ENCODE results near the gene SLC12A8.

SLC12A8 gene

DNA sequence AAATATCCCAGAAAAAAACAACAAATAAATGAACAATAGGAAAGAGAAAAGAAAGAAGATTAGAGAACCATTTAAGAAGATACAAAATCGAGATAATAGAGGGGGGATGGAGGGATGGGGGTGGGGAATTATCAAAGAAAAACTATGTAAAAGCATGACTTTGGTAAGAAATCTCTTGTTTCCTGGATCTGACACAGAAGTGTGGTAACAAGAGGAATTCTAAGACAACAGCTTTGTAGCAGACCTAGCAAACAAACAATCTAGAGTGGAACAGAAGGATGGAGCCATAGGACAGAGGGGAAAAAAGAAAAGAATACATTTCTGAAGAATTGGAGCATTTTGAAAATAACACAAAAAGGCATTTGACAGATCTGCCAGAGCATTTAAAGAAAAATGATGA, 107.4 kb downstream of the SLC12A8 start:
- no peak overlapping the region for H3K4me3 ChIP-seq (replicated peaks; ENCODE audit: low read depth, low read length)
- DNase-seq (ENCODE audit: extremely low read depth, low read depth): no peak
- TF ChIP-seq, protein P1, sequence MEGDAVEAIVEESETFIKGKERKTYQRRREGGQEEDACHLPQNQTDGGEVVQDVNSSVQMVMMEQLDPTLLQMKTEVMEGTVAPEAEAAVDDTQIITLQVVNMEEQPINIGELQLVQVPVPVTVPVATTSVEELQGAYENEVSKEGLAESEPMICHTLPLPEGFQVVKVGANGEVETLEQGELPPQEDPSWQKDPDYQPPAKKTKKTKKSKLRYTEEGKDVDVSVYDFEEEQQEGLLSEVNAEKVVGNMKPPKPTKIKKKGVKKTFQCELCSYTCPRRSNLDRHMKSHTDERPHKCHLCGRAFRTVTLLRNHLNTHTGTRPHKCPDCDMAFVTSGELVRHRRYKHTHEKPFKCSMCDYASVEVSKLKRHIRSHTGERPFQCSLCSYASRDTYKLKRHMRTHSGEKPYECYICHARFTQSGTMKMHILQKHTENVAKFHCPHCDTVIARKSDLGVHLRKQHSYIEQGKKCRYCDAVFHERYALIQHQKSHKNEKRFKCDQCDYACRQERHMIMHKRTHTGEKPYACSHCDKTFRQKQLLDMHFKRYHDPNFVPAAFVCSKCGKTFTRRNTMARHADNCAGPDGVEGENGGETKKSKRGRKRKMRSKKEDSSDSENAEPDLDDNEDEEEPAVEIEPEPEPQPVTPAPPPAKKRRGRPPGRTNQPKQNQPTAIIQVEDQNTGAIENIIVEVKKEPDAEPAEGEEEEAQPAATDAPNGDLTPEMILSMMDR (IDR thresholded peaks at IDR 0.05; ENCODE audit: low read depth, low read length, missing control alignments): no peak

DNA sequence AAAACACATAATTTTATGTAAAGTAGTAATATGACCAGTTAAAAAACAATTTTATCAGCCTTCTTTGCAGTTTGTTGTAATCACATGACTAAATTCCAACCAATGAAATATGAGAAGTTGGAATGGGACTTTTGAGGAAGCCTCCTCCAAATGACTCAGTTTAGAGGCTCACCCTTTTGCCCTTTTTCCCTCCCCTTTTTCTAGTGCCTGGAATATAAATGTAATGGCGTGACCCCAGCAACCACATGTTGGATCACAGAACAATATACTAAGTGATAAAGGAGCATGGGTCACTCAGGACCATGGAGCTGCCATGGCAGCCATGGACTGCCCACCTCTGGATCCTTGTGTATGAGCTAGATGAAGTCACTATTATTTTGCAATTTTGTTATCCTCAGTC, 107.9 kb downstream of the SLC12A8 start:
- DNase-seq (ENCODE audit: extremely low read depth, low read depth): no peak
- no peak overlapping the region for H3K4me3 ChIP-seq (replicated peaks; ENCODE audit: low read depth, low read length)
- TF ChIP-seq, protein P1 (IDR thresholded peaks at IDR 0.05; ENCODE audit: low read depth, low read length, missing control alignments): no peak

DNA sequence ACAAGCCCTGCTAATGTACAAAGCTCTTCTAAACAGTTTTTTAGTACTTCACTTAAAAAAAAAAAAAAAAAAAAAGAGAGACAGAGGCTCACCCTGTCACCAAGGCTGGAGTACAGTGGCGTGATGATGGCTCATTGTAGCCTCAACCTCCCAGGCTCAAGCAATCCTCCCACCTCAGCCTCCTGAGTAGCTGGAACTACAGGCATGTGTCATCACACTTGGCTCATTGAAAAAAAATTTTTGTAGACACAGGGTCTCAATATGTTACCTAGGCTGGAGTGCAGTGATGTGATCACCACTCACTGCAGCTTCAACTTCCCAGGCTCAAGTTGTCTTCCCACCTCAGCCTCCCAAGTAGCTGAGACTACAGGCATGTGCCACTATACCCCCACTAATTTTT, 109.1 kb downstream of the SLC12A8 start:
- no peak for DNase-seq (ENCODE audit: extremely low read depth, low read depth)
- TF ChIP-seq, protein P1 (IDR thresholded peaks at IDR 0.05; ENCODE audit: low read depth, low read length, missing control alignments): no peak
- no peak overlapping the region for H3K4me3 ChIP-seq (replicated peaks; ENCODE audit: low read depth, low read length)

DNA sequence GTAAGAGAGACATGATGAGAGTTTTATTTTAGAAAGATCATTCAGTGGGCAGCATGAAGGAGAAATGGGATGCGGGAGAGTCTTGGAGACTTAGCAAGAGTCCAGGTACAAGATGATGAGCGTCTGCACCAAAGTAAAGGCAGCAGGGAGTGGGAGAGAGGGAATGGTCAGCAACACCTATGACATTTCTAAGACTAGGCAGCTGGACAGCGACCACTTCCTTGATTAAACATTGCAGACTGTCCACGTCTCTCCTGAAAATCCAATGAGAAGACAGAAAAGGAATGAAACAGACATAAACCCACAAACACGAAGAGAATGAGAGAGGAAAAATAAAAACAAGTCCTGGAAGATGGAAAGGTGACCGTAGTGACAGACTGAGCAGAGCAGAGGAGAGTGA, 110.1 kb downstream of the SLC12A8 start:
- H3K4me3 ChIP-seq (replicated peaks; ENCODE audit: low read depth, low read length): no peak overlapping the region
- DNase-seq (ENCODE audit: extremely low read depth, low read depth): no peak
- TF ChIP-seq, protein P1 (IDR thresholded peaks at IDR 0.05; ENCODE audit: low read depth, low read length, missing control alignments): no peak

DNA sequence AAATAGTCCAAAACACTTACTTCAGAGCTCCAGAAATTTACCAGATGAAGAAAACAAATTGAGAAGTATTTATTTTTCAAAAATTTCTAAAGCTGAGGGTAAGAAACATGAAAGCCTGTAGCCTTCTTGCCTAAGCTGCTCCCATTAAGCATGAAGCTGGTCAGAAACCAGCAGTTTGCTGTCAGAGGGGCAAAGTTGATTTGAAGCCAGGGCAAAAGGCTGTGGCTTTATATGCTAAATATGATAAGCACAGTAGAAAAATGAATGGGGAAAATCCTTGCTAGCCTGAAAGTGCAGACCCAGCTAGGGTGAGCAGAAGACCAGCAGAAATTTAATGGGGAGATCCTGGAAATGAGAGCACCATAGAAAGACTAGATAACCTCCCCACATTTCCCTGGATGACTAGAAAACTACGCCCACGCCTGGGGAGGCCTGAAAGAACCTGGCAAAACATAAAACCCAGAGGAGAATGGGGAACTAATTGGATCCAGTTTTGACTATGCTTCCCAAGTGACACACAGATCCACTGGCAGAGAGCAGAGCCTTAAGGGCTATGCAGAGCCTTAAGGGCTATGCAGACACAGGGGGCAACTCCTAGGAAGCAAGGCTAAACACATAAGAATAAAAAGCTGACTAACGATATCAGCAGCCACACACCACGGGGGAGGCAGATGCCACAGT, 113.8 kb downstream of the SLC12A8 start:
- DNase-seq (ENCODE audit: extremely low read depth, low read depth): no peak
- TF ChIP-seq, protein P1 (IDR thresholded peaks at IDR 0.05; ENCODE audit: low read depth, low read length, missing control alignments): no peak
- no peak overlapping the region for H3K4me3 ChIP-seq (replicated peaks; ENCODE audit: low read depth, low read length)

DNA sequence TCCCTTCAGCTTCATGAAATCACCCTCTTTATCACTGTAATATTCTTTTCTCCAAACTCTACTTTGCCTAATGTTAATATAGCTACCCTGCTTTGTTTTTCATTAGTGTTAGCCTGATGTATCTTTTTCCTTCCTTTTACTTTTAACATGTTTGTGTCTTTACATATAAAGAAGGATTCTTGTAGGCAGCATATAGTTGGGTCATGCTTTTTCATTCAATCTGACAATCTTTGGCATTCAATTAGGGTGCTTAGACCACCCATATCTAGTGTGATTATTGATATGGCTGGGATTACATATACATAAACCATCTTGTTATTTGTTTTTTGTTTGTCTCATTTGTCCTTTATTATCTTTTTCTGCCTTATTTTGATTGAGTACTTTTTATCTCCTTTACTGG, 121.9 kb downstream of the SLC12A8 start:
- H3K4me3 ChIP-seq (replicated peaks; ENCODE audit: low read depth, low read length): no peak overlapping the region
- TF ChIP-seq, protein P1 (IDR thresholded peaks at IDR 0.05; ENCODE audit: low read depth, low read length, missing control alignments): no peak
- no peak for DNase-seq (ENCODE audit: extremely low read depth, low read depth)
